GM18861 (cell line): Measurements from ENCODE around the gene USP17L28.
"Not testable (repeated sequence)": the region's sequence is repeated elsewhere in the genome, so short reads cannot be mapped to it uniquely, and the experiment has no call there.

ENCODE experiments used
- ATAC-seq: cut with Tn5 transposase; IDR thresholded peaks from one replicate; pipeline ENCODE4 v1.9.1; 2021; ENCODE audit not compliant: unreplicated experiment

Gene USP17L28, protein sequence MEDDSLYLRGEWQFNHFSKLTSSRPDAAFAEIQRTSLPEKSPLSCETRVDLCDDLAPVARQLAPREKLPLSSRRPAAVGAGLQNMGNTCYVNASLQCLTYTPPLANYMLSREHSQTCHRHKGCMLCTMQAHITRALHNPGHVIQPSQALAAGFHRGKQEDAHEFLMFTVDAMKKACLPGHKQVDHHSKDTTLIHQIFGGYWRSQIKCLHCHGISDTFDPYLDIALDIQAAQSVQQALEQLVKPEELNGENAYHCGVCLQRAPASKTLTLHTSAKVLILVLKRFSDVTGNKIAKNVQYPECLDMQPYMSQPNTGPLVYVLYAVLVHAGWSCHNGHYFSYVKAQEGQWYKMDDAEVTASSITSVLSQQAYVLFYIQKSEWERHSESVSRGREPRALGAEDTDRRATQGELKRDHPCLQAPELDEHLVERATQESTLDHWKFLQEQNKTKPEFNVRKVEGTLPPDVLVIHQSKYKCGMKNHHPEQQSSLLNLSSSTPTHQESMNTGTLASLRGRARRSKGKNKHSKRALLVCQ

DNA sequence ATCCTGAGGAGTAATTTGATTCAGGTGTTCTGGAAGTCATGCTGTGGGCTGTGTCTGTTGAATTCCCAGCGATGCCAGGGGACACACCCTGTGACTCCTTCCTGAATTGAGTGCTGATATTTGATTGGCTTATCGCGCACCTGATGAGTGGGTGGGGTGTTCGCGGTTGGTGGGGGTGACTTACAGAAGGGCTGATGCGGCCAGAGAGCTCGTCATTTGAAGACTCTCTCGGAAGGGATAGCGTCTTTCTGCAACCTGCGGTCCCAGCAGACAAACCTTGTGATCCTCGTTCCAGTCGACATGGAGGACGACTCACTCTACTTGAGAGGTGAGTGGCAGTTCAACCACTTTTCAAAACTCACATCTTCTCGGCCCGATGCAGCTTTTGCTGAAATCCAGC, at the start of gene USP17L28:
Gene USP17L28, plus strand, starts transcription at position 301 of the 400 bp plus-strand sequence. Its CDS starts 0 bp downstream, at position 301.
- not testable (repeated sequence) for ATAC-seq

DNA sequence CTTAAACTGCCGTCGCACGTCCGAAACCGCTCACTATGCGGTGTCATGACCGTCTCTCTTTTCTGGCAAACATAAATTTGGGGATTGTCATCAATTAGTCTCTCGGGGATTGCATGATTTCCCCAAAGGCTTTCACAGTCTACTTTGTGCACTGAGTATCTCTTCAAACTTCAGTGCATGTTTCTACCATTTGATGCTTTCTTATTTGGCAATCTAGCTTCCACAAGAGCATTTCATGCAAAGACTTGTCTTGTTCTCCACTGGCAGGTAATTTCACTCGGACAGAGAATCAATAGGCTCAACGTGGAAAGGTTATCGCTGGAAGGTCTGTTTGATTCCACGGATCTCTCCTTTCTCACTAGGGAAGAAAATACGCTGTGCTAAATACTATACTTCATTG, 24.5 kb upstream of the USP17L28 start:
- ATAC-seq, result not testable (repeated sequence)

DNA sequence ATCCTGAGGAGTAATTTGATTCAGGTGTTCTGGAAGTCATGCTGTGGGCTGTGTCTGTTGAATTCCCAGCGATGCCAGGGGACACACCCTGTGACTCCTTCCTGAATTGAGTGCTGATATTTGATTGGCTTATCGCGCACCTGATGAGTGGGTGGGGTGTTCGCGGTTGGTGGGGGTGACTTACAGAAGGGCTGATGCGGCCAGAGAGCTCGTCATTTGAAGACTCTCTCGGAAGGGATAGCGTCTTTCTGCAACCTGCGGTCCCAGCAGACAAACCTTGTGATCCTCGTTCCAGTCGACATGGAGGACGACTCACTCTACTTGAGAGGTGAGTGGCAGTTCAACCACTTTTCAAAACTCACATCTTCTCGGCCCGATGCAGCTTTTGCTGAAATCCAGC, 23.8 kb upstream of the USP17L28 start, which contains the start of gene USP17L24:
Gene USP17L24, plus strand, starts transcription at position 301 of the 400 bp plus-strand sequence. Its CDS starts 0 bp downstream, at position 301.
- ATAC-seq, result not testable (repeated sequence)

DNA sequence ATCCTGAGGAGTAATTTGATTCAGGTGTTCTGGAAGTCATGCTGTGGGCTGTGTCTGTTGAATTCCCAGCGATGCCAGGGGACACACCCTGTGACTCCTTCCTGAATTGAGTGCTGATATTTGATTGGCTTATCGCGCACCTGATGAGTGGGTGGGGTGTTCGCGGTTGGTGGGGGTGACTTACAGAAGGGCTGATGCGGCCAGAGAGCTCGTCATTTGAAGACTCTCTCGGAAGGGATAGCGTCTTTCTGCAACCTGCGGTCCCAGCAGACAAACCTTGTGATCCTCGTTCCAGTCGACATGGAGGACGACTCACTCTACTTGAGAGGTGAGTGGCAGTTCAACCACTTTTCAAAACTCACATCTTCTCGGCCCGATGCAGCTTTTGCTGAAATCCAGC, 19.1 kb upstream of the USP17L28 start, which contains the start of gene USP17L25:
Gene USP17L25, plus strand, starts transcription at position 301 of the 400 bp plus-strand sequence. Its CDS starts 0 bp downstream, at position 301.
- ATAC-seq, result not testable (repeated sequence)

DNA sequence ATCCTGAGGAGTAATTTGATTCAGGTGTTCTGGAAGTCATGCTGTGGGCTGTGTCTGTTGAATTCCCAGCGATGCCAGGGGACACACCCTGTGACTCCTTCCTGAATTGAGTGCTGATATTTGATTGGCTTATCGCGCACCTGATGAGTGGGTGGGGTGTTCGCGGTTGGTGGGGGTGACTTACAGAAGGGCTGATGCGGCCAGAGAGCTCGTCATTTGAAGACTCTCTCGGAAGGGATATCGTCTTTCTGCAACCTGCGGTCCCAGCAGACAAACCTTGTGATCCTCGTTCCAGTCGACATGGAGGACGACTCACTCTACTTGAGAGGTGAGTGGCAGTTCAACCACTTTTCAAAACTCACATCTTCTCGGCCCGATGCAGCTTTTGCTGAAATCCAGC, 14.3 kb upstream of the USP17L28 start, which contains the start of gene USP17L26:
Gene USP17L26, plus strand, starts transcription at position 301 of the 400 bp plus-strand sequence. Its CDS starts 0 bp downstream, at position 301.
- ATAC-seq, result not testable (repeated sequence)

DNA sequence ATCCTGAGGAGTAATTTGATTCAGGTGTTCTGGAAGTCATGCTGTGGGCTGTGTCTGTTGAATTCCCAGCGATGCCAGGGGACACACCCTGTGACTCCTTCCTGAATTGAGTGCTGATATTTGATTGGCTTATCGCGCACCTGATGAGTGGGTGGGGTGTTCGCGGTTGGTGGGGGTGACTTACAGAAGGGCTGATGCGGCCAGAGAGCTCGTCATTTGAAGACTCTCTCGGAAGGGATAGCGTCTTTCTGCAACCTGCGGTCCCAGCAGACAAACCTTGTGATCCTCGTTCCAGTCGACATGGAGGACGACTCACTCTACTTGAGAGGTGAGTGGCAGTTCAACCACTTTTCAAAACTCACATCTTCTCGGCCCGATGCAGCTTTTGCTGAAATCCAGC, 9.6 kb upstream of the USP17L28 start, which contains the start of gene USP17L5:
Gene USP17L5, plus strand, starts transcription at position 301 of the 400 bp plus-strand sequence. Its CDS starts 0 bp downstream, at position 301.
- ATAC-seq, result not testable (repeated sequence)

DNA sequence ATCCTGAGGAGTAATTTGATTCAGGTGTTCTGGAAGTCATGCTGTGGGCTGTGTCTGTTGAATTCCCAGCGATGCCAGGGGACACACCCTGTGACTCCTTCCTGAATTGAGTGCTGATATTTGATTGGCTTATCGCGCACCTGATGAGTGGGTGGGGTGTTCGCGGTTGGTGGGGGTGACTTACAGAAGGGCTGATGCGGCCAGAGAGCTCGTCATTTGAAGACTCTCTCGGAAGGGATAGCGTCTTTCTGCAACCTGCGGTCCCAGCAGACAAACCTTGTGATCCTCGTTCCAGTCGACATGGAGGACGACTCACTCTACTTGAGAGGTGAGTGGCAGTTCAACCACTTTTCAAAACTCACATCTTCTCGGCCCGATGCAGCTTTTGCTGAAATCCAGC, 4.8 kb upstream of the USP17L28 start, which contains the start of gene USP17L27:
Gene USP17L27, plus strand, starts transcription at position 301 of the 400 bp plus-strand sequence. Its CDS starts 0 bp downstream, at position 301.
- not testable (repeated sequence) for ATAC-seq

DNA sequence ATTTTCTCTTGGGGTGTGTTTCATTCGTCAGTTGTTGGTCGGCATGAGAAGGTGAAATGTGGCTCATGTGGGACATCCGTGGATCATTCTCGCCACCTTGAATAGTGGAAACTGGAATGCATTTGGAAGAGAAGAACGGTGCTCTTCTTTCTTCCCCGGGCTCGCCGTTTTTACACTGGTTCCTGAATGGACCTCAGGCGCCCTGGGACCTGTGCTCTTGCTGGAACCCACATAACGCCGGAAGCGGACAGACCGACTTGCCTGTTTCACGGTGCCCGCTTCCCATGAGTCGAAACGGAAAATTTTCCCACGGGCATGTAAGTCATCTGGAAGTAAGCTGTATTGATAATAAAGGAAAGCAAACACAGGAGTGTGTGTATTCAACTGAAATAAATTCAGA, 2.2 kb downstream of the USP17L28 start:
- not testable (repeated sequence) for ATAC-seq

DNA sequence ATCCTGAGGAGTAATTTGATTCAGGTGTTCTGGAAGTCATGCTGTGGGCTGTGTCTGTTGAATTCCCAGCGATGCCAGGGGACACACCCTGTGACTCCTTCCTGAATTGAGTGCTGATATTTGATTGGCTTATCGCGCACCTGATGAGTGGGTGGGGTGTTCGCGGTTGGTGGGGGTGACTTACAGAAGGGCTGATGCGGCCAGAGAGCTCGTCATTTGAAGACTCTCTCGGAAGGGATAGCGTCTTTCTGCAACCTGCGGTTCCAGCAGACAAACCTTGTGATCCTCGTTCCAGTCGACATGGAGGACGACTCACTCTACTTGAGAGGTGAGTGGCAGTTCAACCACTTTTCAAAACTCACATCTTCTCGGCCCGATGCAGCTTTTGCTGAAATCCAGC, 4.6 kb downstream of the USP17L28 start, which contains the start of gene USP17L29:
Gene USP17L29, plus strand, starts transcription at position 301 of the 400 bp plus-strand sequence. Its CDS starts 0 bp downstream, at position 301.
- ATAC-seq, result not testable (repeated sequence)

DNA sequence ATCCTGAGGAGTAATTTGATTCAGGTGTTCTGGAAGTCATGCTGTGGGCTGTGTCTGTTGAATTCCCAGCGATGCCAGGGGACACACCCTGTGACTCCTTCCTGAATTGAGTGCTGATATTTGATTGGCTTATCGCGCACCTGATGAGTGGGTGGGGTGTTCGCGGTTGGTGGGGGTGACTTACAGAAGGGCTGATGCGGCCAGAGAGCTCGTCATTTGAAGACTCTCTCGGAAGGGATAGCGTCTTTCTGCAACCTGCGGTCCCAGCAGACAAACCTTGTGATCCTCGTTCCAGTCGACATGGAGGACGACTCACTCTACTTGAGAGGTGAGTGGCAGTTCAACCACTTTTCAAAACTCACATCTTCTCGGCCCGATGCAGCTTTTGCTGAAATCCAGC, 14.1 kb downstream of the USP17L28 start, which contains the start of gene USP17L30:
Gene USP17L30, plus strand, starts transcription at position 301 of the 400 bp plus-strand sequence. Its CDS starts 0 bp downstream, at position 301.
- not testable (repeated sequence) for ATAC-seq

DNA sequence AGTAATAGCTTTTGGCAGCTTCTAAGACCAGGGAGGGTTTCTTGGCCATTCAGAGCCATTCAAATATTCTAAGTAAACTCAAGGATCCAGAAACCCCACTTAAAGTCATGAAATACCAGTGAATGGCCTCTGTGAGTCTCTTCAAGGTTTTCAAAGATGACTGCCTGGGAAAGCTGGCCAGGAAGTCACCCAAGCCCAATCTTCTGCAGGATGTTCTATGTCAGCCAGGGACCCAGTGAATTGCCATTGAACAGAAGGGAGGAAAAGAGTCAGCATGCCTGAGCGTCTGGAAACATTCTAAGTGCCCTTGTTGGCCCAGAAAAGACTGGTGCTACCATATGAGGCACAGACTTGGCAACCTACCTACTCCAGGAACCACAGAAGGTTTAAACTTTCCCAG, 31.2 kb downstream of the USP17L28 start:
- not testable (repeated sequence) for ATAC-seq

DNA sequence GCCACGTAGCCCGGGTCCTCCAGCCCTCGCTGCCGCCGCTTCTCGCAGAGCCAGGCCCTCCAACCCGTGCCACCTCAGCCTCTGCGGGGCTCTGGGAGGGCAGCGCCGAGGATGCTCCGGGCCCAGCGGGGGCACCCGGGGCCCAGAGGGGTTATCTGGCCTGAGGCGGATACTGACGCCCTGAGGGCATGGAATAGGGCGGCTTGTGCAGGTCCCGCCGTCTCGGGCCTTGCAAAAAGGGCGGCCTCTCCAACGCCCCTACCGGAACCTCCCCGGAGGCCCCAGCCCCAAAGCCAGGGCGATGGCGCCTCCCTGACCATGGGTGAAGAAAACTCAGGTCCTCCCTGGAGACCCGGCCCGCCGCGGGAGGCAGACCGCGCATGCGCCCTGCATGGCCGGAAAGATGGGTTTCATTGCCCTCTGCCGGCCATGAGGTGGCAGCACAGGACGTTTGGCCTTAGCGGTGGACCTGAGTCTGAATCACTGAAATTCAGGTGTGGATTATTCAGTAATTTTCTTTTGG, 32.4 kb downstream of the USP17L28 start:
- ATAC-seq, result not testable (repeated sequence)

DNA sequence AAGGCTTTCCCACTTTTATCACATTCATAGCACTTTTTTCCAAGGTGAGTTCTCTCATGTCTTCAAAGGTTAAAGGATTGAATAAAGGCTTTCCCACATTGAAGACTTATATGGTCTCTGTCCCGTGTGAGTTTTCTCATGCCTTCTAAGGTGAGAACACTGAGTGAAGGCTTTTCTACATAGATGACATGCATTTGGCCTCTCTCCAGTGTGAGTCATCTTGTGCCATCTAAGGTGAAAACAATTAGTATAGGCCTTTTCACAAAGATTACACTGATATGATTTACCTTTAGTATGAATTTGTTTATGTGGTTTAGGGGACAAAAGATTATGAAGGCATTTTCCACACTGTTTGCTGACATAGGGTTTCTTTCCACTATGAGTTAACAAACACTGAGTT, 35.4 kb downstream of the USP17L28 start:
- ATAC-seq, result no peak

DNA sequence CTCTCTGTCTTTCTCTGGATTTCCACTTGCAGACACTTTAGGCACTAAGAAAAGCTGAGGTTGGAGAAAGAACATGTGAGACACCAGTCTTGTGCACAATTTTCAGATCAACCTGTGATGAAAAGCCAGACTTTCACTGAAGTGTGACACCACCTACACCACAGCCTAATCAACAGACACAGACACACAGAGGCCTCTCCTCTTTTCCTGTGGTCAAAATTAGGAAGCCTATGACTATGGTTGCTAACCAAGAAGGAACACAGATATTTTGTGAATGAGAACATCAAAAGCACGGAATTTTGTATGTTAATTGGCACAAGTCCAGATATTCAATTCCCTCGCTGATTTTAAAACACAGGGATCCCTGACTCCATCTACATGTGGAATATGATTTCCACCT, 40.3 kb downstream of the USP17L28 start:
- ATAC-seq, result not testable (repeated sequence)
